Inferior parietal cortex (tissue), 1 donor: ENCODE data around the gene SELENOO.

Experiments used
- DNase-seq: peaks from one replicate; pipeline ENCODE4 v3.0.0-alpha.2; 2016; ENCODE audit errors: extremely low spot score

SELENOO gene

DNA sequence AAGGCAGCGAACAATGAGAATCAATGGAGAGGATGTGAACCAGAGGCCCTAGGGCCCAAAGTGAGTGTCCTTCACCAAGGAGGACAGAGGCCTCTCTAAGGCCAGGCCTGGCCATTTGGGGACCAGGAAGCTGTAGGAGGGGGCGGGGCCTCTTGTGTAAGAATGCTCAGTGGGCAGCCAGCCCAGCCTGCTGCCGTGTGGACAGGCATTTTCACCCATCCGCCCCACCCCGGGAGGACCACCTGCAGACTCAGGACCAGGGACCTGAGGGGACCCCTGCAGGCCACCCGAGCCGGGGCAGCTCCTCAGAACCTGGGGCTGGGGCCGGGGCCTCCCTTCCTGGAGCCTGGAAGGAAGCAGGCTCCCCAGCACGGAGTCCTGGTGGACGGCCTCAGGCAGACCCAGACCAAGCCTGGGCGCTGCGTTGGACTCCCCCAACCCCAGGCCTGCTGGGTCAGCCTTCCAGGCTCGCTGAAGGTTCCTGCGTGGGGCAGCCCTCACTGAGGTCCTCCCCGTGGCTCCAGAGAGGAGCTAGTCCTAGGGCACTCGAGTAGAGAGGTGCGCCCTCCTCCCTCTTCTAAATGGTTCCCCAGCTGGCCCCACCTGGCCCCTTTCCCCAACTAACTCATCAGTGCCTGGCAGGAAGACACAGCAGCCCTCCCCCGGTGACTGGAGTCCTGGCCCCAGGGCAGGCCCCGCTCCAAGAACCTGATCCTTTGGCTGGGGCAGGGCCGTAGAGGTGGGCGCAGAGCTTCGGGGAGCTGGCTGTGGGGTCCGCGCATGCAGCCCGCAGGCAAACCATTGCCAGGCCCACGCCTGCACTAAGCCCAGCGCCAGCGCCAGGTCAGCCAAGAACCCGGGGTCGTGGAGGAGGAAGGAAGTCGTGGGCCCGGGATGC lies 16.6 kb upstream of the SELENOO start:
- no peak for DNase-seq

DNA sequence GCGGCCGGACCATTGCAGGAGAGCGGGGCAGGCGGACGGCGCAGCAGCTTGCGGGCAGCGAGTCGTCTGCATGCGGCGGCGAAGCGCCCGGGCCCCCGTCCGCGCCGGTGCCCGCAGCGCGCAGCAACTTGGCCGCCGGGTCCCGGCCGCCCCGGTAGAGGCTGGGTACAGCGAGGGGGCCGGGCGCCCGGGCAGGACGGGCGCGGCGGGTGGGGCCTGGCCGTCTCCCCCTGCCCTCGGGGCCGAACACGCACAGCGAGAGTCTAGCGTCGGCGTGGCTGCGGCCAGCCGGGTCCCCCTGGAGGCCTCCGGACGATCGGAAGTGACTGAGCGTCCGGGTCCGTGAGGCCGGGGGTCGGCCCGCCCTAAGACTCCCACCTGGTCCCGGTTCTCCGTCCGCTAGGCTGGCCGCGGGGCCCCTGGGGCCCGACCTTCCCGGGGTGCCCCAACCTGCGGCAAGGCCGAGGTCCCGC lies 15.9 kb upstream of the SELENOO start:
- DNase-seq: no peak

DNA sequence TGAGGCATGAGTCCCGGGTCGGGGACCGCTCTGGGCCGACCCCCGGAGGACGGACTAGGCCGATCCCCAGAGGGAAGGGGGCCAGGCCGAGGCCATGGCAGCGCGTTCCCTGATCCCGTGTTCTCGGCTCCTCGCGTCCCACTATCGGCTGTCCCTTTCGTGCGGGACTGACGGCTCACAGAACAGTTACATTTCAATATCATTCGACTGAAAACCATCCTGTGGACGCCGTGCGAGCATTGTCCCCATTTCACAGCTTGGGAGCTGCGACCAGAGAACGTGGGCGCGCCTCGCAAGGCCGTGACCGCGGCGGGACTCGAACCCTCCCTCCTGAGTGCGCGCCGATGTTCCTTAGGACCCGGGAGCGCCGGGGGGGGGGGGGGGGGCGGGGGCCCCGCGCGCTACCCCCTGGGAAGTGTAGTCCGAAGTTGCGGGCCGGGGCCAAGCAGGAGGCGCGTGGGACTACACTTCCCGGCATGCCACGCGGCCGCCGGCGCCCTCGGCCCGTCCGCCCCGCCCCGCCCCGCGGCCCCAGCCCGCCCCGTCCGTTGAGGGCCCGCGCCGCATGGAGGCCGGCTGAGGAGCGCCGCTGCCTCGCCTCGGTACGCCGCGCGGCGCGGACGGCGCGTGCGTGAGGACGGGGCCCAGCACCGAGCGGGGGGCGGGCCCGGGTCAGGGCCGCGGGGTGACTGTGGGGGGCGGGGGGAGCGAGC lies 15.3 kb upstream of the SELENOO start, which contains the start of gene TRABD:
TSS of gene TRABD (plus strand) at position 539 of the 713 bp plus-strand sequence. CDS start 7,148 bp downstream, outside the sequence.
- DNase-seq: peak; percentile 76

DNA sequence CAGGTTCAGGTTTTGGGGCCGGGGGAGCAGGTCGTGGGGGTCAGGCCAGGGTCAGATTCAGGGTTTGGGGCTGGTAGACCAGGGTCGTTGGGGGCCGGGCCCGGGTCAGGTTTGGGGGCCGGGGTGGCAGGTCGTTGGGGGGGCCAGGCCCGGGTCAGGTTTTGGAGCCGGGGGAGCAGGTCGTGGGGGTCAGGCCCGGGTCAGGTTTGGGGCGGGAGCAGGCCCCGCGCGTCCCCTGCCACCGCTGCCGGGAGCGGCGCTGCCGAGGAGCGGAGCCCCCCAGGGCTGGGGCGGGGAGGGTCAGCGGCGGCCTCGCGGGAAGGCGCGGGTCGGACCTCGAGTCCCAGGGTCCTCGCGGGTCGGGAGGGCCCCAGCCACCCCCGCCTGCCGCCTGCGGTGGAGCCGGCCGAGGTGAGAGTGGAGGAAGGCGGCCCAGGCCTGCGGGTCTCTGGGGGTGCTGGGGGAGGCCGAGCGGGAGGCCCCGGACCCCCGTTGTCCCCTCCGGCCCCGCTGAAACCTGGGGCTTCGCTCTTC lies 14.6 kb upstream of the SELENOO start:
- DNase-seq: no peak

DNA sequence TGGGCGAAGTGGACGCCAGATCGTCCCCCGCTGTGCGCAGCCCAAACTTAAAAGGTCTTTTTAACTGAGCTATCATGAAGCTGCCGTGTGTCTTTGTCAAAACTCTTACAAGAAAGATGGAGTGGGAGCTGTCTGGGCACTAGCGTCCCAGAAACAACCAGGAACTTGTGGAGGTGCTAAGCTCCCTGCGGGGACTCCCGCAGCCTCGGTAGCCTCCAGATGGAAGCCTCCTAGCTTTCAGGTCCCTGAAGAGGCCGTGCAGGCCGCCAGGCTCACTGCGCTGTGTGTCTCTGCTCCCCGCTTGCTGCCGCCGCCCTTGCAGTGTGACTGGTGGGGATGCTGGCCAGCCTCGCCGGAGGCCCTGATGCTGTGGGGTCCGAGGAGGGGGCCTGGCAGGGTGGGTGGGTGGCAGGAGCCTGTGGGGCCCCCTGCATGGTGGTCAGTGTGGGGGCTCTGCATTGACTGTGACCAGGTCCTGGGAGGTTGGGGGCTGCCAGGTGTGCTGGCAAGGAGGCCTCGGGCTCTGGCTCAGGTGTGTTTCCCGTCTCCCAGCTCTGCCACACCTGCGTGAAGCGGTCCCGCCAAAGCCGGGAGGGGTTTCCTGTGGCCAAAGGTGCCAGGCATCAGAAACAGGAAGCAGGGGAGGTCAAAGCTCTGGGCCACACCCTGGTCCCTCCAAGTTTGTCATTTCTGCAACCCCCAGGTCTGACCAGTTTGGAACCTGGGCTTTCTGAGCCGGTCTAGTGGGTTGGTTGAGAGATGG lies 13.9 kb upstream of the SELENOO start:
- DNase-seq: no peak

DNA sequence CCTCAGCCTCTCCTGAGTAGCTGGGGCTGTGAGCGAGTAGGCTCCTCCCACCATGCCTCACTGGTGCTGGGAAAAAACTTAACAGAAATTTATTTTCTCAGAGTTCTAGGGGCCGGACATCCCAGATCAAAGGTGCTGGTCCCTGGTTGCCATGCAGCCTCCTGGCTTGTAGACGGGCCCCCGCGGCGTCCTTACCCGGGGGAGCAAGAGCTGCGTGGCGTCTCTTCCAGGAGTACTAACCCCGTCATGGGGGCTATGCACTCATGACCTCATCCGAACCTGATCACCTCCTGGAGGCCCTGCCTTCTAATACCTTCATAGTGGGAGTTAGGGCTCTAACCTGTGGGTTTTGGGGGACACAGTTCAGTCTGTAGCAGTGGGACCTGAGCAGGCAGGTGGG lies 12.5 kb upstream of the SELENOO start:
- no peak for DNase-seq

DNA sequence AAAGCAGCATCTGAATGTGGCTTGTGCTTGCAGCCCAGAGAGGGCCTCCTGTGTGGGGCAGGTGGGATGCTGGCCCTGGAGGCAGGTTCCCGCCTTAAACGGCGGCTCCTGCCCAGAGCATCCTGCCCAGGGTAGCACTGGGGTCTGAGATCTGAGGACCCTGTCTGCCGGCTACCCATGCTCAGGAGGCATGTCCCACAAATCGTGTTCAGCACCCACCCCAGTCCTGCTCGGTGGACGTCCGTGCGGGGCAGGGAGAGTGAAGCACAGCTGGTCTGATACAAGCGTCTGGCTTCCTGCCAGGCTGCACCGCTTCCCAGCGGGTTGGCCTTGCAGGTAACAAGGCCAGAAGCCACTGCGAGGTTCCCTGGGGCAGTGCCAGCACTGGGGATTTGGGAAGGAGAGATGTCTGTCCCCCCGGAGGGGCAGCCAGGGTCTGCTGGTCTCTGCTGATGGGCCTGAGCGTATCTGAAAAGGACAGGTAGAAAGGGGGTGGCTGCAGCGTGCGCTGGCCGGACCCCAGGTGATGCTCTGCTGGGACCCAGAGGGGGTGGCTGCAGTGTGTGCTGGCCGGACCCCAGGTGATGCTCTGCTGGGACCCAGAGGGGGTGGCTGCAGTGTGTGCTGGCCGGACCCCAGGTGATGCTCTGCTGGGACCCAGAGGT lies 11.5 kb upstream of the SELENOO start:
- no peak for DNase-seq

DNA sequence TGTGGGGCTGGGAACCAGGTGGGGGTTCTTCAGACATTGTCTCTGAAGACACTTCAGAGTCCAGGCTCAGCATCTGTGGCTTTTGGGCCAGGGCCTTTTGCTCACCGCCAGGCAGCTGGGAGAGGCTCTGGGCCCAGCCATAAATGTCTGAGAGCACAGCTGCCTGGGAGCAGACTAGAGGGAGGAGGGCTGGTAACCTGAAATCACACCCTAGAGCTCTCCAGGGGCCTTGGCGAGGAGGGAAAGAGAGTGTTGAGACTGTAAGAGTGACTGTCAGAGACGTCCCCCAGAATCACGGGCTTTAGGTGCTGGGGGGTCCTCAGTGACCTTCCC lies 11.0 kb upstream of the SELENOO start:
- DNase-seq: no peak

DNA sequence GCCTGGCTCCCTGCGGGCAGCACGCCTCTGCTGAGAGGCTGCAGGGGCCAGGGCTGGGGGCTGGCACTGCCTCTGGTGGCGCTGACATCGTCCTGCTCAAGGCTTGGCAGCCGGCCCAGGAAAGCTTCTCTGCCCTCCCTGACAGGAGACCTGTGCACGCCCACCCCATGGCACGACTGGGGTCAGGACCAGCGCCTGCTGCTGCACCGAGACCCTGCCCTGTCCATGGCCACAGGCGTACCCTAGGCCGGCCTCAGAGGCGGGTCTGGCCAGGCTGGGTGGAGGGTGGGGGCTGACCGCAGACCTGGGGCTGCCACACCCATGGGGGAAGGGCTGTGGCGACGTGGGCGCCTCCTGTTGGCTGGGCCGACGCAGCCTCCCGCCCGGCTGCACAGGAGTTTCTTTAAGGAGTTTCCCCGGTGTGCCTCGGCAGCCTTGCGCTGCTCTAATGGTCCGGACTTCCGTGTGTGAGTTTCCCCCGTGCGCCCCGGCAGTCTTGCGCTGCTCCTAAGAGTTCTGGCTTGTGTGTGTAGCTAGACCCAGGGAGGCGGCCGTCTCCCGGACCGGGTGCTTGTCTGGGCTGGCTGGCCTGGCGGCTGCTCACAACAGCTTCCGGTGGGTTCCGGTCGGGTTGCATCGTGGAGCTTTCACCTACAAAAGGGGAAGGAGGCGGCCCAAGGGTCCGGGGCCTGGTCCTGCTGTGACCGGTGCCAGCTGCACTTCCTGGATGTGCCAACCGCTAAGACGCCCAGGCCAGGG lies 10.4 kb upstream of the SELENOO start:
- no peak for DNase-seq

DNA sequence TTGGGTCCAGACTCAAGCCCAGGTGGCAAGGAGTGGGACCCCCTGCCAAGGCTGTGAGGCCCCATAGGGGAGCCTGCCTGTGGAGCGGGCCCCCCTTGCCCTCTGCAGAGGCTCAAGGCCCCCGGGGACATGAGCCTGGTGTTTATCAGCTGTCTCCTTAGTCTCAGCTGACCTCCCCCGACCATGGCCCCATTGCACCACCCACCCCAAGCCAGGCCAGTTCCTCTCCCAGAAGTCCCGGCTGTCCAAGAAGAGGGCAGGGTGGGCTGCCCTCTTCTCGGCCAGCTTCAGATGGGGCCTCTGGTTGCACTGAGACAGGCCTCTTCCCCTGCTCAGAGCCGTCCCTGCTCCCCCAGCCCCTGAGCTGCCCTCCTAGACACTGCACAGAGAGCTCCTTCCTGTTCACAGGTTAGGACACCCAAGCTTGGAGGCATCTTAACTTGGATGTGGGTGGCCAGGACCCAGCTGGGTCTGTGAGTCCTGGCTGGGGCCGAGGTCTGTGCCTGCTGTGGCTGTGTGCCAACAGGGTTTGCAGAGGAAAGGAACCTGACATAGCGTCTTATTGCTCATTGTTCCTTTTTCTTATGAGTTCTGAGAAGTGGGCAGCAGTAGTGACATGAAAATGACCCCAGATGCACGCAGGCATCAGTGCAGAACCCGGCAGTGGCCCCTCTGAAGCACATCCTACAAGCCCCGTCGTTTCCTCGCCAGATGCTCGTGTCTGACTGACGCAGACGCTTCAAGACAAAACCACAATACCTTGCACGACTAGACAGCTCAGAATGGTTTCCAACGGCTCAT lies 9.7 kb upstream of the SELENOO start:
- DNase-seq: no peak

DNA sequence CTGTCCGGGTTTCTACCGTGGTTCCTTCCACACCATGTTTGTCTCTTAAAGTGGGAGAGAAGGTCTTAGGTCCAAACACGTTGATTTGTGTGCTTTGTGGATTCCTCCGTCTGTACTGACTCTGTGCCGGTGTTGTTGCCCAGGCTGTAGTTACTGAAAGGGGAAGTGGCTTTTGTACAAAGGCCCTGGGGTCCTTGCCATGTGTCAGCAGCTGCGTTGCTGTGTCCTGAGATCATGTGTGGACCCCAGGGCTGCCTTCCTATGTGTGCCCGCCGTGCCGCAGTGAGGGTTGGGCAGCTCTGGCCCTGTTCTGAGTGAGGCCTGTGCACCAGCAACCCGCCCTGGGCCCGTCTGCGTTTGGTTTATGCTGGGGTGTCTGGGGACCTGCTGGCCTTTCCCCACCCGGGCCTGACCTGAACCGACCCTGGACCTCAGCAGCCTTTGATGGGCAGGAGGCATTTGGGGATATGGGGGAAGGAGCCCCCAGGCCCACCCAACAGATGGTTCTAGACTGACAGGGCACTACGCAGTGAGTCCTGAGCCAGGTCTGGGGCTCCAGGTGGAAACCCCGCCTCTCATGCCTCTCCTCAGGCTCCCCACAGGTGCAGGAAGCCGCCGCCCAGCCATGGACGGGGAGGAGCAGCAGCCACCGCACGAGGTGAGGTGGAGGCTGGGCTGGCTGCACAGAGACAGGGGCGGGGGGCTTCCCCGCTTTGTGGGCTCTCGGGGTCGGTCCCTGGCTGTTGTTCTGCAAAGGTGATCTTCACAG lies 8.2 kb upstream of the SELENOO start:
- no peak for DNase-seq

DNA sequence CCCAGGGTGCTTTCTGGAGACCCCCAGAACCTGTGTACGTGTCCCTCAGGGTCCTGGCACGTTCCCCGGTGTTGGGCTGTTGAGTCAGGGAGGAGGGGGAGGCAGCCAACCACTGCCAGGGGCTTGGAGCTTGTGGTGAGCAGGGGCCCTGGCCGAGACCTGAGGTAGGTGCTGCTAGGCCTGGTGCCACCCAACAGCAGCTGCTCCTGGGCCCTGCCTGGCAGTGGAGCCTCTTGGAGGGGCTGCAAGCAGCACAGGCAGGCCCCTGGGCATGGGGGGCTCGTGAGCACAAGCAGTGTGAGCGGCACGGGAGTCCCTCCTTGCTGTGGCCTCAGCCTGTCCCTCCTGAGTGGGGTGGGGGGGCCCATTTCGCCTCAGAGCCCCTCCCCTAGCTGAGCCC lies 7.2 kb upstream of the SELENOO start:
- no peak for DNase-seq

DNA sequence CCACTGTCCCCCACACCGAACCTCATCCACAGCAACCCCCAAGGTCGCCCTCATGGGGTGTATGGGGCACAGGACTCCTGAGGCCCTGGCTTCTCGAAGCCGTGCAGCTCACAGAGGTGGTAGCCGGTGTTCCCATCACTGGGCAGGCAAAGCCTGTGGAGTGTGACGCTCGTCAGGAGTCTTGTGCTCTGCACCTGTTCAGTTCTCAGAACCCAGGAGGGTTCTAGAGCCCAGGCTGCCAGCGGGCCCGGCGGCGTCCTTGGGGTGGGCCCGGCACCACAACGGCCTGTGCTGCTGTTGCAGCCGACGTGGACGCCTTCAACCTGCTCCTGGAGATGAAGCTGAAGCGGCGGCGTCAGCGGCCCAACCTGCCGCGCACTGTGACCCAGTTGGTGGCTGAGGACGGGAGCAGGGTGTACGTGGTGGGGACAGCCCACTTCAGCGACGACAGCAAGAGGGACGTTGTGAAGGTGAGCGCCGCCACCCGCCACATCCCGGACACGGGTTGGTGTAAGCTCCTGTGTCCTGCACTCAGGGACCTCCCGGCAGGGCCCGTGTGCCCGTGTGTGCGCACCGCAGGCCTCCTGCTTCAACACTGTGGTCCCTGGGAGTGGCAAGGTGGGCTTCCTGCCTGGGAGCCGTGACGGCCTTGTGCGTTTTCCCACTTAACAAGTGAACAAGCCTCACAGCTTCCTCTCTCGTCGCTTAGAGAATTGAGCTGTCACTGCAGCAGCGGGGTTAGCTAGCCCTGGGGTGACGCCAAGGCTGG lies 6.6 kb upstream of the SELENOO start:
- DNase-seq: no peak

DNA sequence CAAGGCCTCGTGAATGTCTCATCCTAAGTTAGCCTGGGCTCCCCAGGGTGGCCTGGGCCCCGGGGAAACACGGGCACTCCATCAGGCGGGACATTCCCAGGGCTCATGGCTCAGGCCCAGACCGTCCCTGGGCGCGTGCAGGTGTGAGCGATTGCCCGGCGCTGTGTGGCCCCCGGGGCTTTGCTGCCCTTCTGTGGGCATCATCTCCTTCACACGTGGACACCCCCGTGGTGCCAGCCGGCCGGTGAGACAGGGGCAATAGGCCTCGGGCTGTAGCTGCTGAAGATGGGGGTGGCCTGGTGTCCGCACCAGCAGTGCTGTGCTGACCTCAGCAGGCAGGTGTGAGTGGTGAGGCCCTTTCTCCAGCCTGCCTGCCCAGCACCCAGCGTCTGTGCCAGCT lies 4.6 kb upstream of the SELENOO start:
- no peak for DNase-seq

DNA sequence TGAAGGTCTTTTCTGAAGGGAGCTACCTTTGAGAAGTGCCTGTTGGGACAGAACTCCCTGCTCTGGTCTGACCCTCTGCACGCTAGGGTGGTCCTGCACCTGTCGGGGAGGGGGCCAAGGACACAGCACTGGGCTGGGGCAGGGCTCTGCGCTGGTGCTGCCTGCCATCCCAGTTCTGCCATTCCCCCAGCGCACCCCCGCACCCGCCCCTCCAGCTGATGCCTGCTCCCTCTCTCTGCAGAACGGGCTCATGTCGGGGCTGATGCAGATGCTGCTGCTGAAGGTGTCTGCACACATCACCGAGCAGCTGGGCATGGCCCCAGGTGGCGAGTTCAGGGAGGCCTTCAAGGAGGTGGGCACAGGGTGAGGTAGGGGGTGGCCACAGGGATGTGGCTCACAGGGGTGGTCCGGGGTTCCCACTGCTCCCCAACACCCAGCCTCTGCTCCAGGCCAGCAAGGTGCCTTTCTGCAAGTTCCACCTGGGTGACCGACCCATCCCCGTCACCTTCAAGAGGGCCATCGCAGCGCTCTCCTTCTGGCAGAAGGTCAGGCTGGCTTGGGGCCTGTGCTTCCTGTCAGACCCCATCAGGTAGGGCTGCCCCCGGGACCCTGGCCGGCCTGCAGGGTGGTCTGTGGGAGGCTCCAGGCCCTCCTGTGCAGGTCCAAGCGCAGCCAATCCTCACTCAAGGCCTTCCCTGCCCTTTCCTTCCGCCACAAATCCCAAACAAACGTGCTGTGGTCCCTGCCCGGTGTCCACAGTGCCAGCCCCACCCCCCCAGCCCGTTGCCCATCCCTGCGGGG lies 3.6 kb upstream of the SELENOO start:
- DNase-seq: no peak

DNA sequence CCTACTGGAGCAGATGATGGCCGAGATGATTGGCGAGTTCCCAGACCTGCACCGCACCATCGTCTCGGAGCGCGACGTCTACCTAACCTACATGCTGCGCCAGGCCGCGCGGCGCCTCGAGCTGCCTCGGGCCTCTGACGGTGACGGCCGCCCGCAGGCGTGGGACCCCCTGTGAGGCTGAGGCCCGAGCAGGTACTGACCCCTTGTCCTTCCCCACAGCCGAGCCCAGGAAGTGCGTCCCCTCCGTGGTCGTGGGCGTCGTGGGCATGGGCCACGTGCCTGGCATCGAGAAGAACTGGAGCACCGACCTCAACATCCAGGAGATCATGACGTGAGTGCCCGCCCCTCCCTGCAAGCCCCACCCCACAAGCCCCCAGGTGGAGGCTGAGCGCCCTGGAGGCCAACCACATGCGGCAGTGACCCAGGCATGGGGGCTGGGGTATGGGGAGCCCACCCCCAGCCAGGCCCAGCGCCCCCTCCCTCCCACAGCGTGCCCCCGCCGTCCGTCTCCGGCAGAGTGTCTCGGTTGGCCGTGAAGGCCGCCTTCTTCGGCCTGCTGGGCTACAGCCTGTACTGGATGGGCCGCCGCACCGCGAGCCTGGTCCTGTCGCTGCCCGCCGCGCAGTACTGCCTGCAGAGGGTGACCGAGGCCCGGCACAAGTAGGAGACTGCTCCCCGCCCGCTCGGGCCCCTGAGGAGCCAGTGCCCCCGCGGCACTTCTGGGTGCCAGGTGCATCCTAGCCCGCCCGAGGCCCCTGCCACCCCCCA lies 2.8 kb upstream of the SELENOO start:
- no peak for DNase-seq

DNA sequence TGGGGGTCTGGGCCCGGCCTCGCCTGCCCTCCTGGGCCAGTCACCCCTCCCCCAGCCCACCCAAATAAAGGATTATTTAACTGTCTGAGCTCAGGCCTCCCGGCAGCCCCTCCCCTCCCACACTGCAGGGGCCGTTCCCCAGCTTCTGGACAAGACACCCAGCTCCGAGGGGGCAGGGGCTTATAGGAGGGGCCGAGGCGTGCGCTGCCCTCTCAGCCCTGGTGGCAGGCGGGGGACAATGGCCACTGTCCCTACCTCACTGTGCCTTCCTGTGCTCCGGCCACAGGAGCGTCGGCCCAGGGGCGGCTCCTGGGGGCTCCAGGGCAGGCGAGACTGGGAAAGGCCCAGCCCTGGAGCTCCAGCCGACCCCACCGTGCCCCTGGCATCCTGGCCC lies 2.2 kb upstream of the SELENOO start:
- no peak for DNase-seq
